CD14-positive monocyte (primary cell): Measurements from ENCODE around the gene SFTPB. TPM values are rescaled to one million over a fixed set of nuclear protein-coding genes. Genes with fewer than 3 reads are reported as not detected.

Experiments
- DNase-seq, 3 donors: peaks; one replicate each; pipeline ENCODE4 v3.0.0-alpha.2; 2011 to 2022
- H2AFZ ChIP-seq: 2 replicates; pipeline ENCODE4 v1.6.0; 2012; ENCODE audit warnings: mild to moderate bottlenecking, low read depth, low read length, inconsistent platforms; ENCODE audit not compliant: insufficient read depth, poor library complexity, severe bottlenecking
- H3K27ac ChIP-seq, 2 donors: 1 replicate in 1 of 2; 2 replicates in 1 of 2; pipeline ENCODE4 v1.5.1; 2012 to 2013; ENCODE audit warnings: low read length in 2 of 2, control low read depth in 1 of 2, inconsistent platforms in 1 of 2, low read depth in 1 of 2, mild to moderate bottlenecking in 1 of 2
- H3K27me3 ChIP-seq, 2 donors: one replicate each; pipeline versions ENCODE4 v1.6.0 to v1.6.1; 2011 to 2013; ENCODE audit warnings: low read length in 2 of 2; ENCODE audit not compliant: control insufficient read depth in 2 of 2, insufficient read depth in 2 of 2
- H3K36me3 ChIP-seq, 2 donors: replicated peaks in 1 of 2; 1 replicate in 1 of 2; 2 replicates in 1 of 2; pipeline versions ENCODE4 v1.5.1 to v1.6.1; 2012 to 2013; ENCODE audit warnings: low read length in 2 of 2, control low read depth in 1 of 2, inconsistent platforms in 1 of 2, mild to moderate bottlenecking in 1 of 2; ENCODE audit not compliant: insufficient read depth in 2 of 2, control insufficient read depth in 1 of 2
- H3K4me1 ChIP-seq, 2 donors: 1 replicate in 1 of 2; 2 replicates in 1 of 2; pipeline versions ENCODE4 v1.5.1 to v1.6.1; 2012 to 2013; ENCODE audit warnings: low read length in 2 of 2, control low read depth in 1 of 2, inconsistent platforms in 1 of 2, mild to moderate bottlenecking in 1 of 2, moderate library complexity in 1 of 2; ENCODE audit not compliant: insufficient read depth in 2 of 2, control insufficient read depth in 1 of 2
- H3K4me2 ChIP-seq: replicated peaks from 2 replicates; pipeline ENCODE3; 2012; ENCODE audit warnings: low read length, moderate library complexity, mild to moderate bottlenecking; ENCODE audit not compliant: poor library complexity, severe bottlenecking; ENCODE audit errors: extremely low read depth
- H3K4me3 ChIP-seq, 3 experiments: fragments of 200-600 bp in 1 of 3; sonication (generic) in 1 of 3; replicated peaks in 1 of 3; 1 replicate in 2 of 3; 2 replicates in 1 of 3; pipeline ENCODE4 v1.5.1; 2011 to 2013; ENCODE audit warnings: low read length in 3 of 3, mild to moderate bottlenecking in 3 of 3, control low read depth in 2 of 3, low read depth in 2 of 3, inconsistent platforms in 1 of 3, moderate library complexity in 1 of 3
- H3K79me2 ChIP-seq: 2 replicates; pipeline ENCODE4 v1.6.0; 2012; ENCODE audit warnings: mild to moderate bottlenecking, control low read depth, inconsistent platforms, low read length, moderate library complexity; ENCODE audit not compliant: insufficient read depth
- H3K9ac ChIP-seq: 2 replicates; pipeline ENCODE4 v1.6.0; 2017; ENCODE audit warnings: low read length, mild to moderate bottlenecking; ENCODE audit not compliant: insufficient read depth, poor library complexity, severe bottlenecking
- H3K9me3 ChIP-seq, 2 donors: replicated peaks in 1 of 2; 1 replicate in 1 of 2; 2 replicates in 1 of 2; pipeline versions ENCODE4 v1.5.1 to v1.6.1; 2012 to 2013; ENCODE audit warnings: low read length in 2 of 2, control low read depth in 1 of 2; ENCODE audit not compliant: control insufficient read depth in 1 of 2, insufficient read depth in 1 of 2
- H4K20me1 ChIP-seq: 2 replicates; pipeline ENCODE4 v1.6.0; 2012; ENCODE audit warnings: mild to moderate bottlenecking, low read length, control low read depth, moderate library complexity; ENCODE audit not compliant: insufficient read depth
- H3K27ac Mint-ChIP-seq, 7 donors: one replicate each; pipeline ENCODE4 v1.8.0; 2020; ENCODE audit warnings: mild to moderate bottlenecking in 7 of 7, mixed read lengths in 7 of 7, moderate library complexity in 6 of 7, inconsistent platforms in 2 of 7
- H3K27me3 Mint-ChIP-seq, 3 donors: one replicate each; pipeline ENCODE4 v1.8.0; 2021 to 2022; ENCODE audit warnings: low read depth in 3 of 3, mild to moderate bottlenecking in 3 of 3, mixed read lengths in 3 of 3, moderate library complexity in 3 of 3, inconsistent platforms in 1 of 3
- H3K36me3 Mint-ChIP-seq, 2 donors: one replicate each; pipeline ENCODE4 v1.8.0; 2020; ENCODE audit warnings: mixed read lengths in 2 of 2, inconsistent platforms in 1 of 2, mild to moderate bottlenecking in 1 of 2
- H3K4me1 Mint-ChIP-seq: one replicate; pipeline ENCODE4 v1.8.0; 2020; ENCODE audit warnings: mild to moderate bottlenecking, mixed read lengths
- H3K4me3 Mint-ChIP-seq, 2 donors: one replicate each; pipeline ENCODE4 v1.8.0; 2020; ENCODE audit warnings: mild to moderate bottlenecking in 2 of 2, mixed read lengths in 2 of 2, moderate library complexity in 1 of 2
- H3K9me3 Mint-ChIP-seq, 7 donors: one replicate each; pipeline ENCODE4 v1.8.0; 2020 to 2022; ENCODE audit warnings: mixed read lengths in 7 of 7, mild to moderate bottlenecking in 6 of 7, moderate library complexity in 6 of 7, inconsistent platforms in 2 of 7
- CTCF ChIP-seq: fragments of 200-600 bp; IDR thresholded peaks from one replicate; pipeline ENCODE4 v1.8.0; 2022; ENCODE audit warnings: antibody characterized with exemption, mild to moderate bottlenecking
- WGBS: methylation state at CpG from one replicate; pipeline ENCODE4 v1.1.5; 2013; ENCODE audit warnings: missing lambda C conversion rate; ENCODE audit not compliant: insufficient coverage; 5-methylcytosine and 5-hydroxymethylcytosine counted together
- intact Hi-C, 2 donors: fragments of 100-400 bp; cut with micrococcal nuclease; formaldehyde crosslinking; loops; one replicate each; pipeline versions ENCODE4 v1.15.0 to v1.15.1; 2023
- polyA plus RNA-seq, 3 donors: library from polyadenylated mRNA; depleted of rRNA in 1 of 3; unstranded in 2 of 3; stranded (reverse) in 1 of 3; fragments of 300-500 nt in 2 of 3; fragments of >200 nt in 1 of 3; fragmentation: Illumina TruSeq in 2 of 3; gene quantifications; 1 replicate in 2 of 3; 2 replicates in 1 of 3; pipeline ENCODE4 v1.2.3, GENCODE V29; 2012 to 2021

The SFTPB gene
- polyA plus RNA-seq, 3 donors: 0.18 to 0.47 TPM; not detected in 1

GRCh38 chr2:85682378-85682777 lies 14.4 kb upstream of the SFTPB start:
- H3K36me3 ChIP-seq: peaks cover 1 to 7% of the 10 kb centered on the region in 2 donors
- no peak overlapping the region for H3K4me2 ChIP-seq
- no peaks in the 10 kb centered on the region for H3K79me2 ChIP-seq
- H3K9ac ChIP-seq: no peak overlapping the region
- TF ChIP-seq CTCF: no peak
- H3K27me3 ChIP-seq: no peaks in the 10 kb centered on the region
- peaks cover 0 to 2% (median 0%) of the 10 kb centered on the region in 7 donors for H3K9me3 Mint-ChIP-seq
- no peaks in the 10 kb centered on the region for H3K9me3 ChIP-seq
- no peak overlapping the region for H3K27ac ChIP-seq
- peaks cover 45 to 49% of the 10 kb centered on the region in 2 donors for H3K4me1 ChIP-seq
- no peak overlapping the region for H2AFZ ChIP-seq
- no peak overlapping the region for H3K27ac Mint-ChIP-seq
- no peak overlapping the region for H3K4me3 ChIP-seq
- H4K20me1 ChIP-seq: no peaks in the 10 kb centered on the region
- H3K4me1 Mint-ChIP-seq: peaks cover 46% of the 10 kb centered on the region
- WGBS: 93% methylated on average over 5 of the region's 5 CpGs
- intact Hi-C loops: loop anchor here in 1 of 2 donors (5.0 kb wide), 1 partner anchor 40 kb away; no protein-coding TSS in a partner anchor
- peaks cover 6 to 10% of the 10 kb centered on the region in 2 donors for H3K36me3 Mint-ChIP-seq
- H3K4me3 Mint-ChIP-seq: no peak overlapping the region
- no peak for DNase-seq
- peaks cover 0 to 2% (median 0%) of the 10 kb centered on the region in 3 donors for H3K27me3 Mint-ChIP-seq

GRCh38 chr2:85681776-85682175 lies 13.8 kb upstream of the SFTPB start:
- H3K4me3 Mint-ChIP-seq: no peak overlapping the region
- H4K20me1 ChIP-seq: no peaks in the 10 kb centered on the region
- DNase-seq: no peak
- peaks cover 0 to 2% (median 0%) of the 10 kb centered on the region in 3 donors for H3K27me3 Mint-ChIP-seq
- H3K79me2 ChIP-seq: no peaks in the 10 kb centered on the region
- no peak overlapping the region for H3K4me3 ChIP-seq
- peaks cover 0 to under 1% of the 10 kb centered on the region in 2 donors for H3K36me3 ChIP-seq
- no peak overlapping the region for H3K9ac ChIP-seq
- WGBS: no CpG with 5 or more reads among the region's 1 CpG
- no peak overlapping the region for H3K4me2 ChIP-seq
- H3K36me3 Mint-ChIP-seq: peaks cover 3 to 8% of the 10 kb centered on the region in 2 donors
- TF ChIP-seq CTCF: no peak
- peaks cover 45 to 53% of the 10 kb centered on the region in 2 donors for H3K4me1 ChIP-seq
- H2AFZ ChIP-seq: no peak overlapping the region
- peak overlapping the region in 3 of 7 donors; percentile 12 to 70 (median 20) for H3K27ac Mint-ChIP-seq
- H3K4me1 Mint-ChIP-seq: peaks cover 47% of the 10 kb centered on the region
- no peaks in the 10 kb centered on the region for H3K27me3 ChIP-seq
- peak overlapping the region in 1 of 2 donors; percentile 10 for H3K27ac ChIP-seq
- peaks cover 0 to 2% (median 0%) of the 10 kb centered on the region in 7 donors for H3K9me3 Mint-ChIP-seq
- H3K9me3 ChIP-seq: no peaks in the 10 kb centered on the region
- intact Hi-C loops: loop anchor here in 1 of 2 donors (5.0 kb wide), 1 partner anchor 41 kb away; no protein-coding TSS in a partner anchor
